ENCODE measurements around the gene UBA52. TPM values are rescaled to one million over a fixed set of nuclear protein-coding genes. Genes with fewer than 3 reads are reported as not detected.

UBA52 gene
- total and polyA plus RNA-seq, 2 of the 13 experiments (the other 11 are each of a cell fraction or from before 2014, with no cell fraction given), result 959 to 1,782 TPM

DNA sequence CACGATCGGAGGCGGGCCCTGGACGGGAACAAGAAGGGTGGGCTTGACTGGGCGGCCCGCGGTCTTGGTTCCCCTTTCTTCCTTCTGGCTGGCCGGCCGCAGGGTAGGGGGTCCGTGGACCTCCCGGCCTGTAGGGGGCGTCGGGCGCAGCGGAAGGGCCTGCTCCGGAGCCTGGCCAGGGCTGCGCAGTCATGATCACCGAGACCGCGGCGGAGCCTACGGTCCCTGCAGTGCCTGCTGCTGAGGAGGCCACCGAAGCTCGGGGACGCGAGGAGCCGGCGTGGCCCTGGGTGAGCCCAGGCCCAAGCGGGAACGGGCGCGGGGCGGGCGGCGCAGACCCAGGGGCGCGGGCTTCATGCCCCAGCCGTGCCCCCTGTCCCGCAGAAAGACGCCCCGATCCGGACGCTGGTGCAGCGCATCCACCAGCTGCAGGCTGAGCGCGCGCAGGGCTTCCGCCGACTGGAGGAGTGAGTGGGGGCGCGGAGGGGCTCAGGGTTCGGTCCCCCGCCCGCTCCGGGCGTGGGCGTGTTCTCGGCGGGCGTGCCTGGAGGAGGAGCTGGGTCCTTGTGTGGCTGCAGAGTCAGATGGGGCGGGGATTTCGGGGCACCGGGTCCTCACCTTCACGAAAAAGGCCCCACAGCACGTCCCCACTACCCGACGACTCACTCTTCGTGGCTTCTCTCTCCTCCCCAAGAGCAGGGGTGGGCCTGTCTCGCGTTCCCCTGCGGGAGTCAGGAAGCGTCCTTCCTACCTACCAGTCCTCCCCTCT is 17.1 kb downstream of the UBA52 start, which contains the start of gene REX1BD (continued):
- TF ChIP-seq ZNF451 (CRISPR knock-in tag; IDR thresholded peaks at IDR 0.05) (peak; percentile 86; the same call in 1 of the 2 replicates), KLF13 (CRISPR knock-in tag; IDR thresholded peaks at IDR 0.05) (no peak), FOXP1 (IDR thresholded peaks at IDR 0.05) (no peak), FOXP1 (CRISPR knock-in tag; IDR thresholded peaks at IDR 0.05) (peak; percentile 34; the same call in 1 of the 2 replicates), EHMT2 (IDR thresholded peaks at IDR 0.05; ENCODE audit: borderline replicate concordance, low read depth, low read length) (no peak), POLR2AphosphoS5 (IDR thresholded peaks at IDR 0.05; ENCODE audit: low read depth, low read length) (peak; percentile 89), SP2 (CRISPR knock-in tag; IDR thresholded peaks at IDR 0.05) (0 out of 2 replicates have a peak, but pooled peaks have one; percentile 27), NR2F1 (CRISPR knock-in tag; IDR thresholded peaks at IDR 0.05) (no peak), NFYC (CRISPR knock-in tag; IDR thresholded peaks at IDR 0.05) (no peak), RELA (CRISPR knock-in tag; IDR thresholded peaks at IDR 0.05) (no peak), TCF7 (IDR thresholded peaks at IDR 0.05; ENCODE audit: low read depth) (no peak), FOXK1 (CRISPR knock-in tag; IDR thresholded peaks at IDR 0.05; ENCODE audit: borderline replicate concordance, low read depth) (peak; percentile 58; the same call in 1 of the 2 replicates), ZNF543 (CRISPR knock-in tag; IDR thresholded peaks at IDR 0.05) (peak; percentile 64), ZNF709 (CRISPR knock-in tag; IDR thresholded peaks at IDR 0.05) (no peak)
- TF ChIP-seq, protein P1, sequence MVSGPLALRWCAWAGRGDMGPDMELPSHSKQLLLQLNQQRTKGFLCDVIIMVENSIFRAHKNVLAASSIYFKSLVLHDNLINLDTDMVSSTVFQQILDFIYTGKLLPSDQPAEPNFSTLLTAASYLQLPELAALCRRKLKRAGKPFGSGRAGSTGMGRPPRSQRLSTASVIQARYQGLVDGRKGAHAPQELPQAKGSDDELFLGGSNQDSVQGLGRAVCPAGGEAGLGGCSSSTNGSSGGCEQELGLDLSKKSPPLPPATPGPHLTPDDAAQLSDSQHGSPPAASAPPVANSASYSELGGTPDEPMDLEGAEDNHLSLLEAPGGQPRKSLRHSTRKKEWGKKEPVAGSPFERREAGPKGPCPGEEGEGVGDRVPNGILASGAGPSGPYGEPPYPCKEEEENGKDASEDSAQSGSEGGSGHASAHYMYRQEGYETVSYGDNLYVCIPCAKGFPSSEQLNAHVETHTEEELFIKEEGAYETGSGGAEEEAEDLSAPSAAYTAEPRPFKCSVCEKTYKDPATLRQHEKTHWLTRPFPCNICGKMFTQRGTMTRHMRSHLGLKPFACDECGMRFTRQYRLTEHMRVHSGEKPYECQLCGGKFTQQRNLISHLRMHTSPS (CRISPR knock-in tag; IDR thresholded peaks at IDR 0.05; ENCODE audit: low read depth), result no peak; the same call in 1 of the 2 replicates
- TF ChIP-seq, protein P2, sequence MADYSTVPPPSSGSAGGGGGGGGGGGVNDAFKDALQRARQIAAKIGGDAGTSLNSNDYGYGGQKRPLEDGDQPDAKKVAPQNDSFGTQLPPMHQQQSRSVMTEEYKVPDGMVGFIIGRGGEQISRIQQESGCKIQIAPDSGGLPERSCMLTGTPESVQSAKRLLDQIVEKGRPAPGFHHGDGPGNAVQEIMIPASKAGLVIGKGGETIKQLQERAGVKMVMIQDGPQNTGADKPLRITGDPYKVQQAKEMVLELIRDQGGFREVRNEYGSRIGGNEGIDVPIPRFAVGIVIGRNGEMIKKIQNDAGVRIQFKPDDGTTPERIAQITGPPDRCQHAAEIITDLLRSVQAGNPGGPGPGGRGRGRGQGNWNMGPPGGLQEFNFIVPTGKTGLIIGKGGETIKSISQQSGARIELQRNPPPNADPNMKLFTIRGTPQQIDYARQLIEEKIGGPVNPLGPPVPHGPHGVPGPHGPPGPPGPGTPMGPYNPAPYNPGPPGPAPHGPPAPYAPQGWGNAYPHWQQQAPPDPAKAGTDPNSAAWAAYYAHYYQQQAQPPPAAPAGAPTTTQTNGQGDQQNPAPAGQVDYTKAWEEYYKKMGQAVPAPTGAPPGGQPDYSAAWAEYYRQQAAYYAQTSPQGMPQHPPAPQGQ (CRISPR knock-in tag; IDR thresholded peaks at IDR 0.05; ENCODE audit: borderline replicate concordance), result 0 out of 2 replicates have a peak, but pooled peaks have one; percentile 58
- TF ChIP-seq, protein P3, sequence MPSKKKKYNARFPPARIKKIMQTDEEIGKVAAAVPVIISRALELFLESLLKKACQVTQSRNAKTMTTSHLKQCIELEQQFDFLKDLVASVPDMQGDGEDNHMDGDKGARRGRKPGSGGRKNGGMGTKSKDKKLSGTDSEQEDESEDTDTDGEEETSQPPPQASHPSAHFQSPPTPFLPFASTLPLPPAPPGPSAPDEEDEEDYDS (CRISPR knock-in tag; IDR thresholded peaks at IDR 0.05), result peak; percentile 65
- TF ChIP-seq, protein P4, sequence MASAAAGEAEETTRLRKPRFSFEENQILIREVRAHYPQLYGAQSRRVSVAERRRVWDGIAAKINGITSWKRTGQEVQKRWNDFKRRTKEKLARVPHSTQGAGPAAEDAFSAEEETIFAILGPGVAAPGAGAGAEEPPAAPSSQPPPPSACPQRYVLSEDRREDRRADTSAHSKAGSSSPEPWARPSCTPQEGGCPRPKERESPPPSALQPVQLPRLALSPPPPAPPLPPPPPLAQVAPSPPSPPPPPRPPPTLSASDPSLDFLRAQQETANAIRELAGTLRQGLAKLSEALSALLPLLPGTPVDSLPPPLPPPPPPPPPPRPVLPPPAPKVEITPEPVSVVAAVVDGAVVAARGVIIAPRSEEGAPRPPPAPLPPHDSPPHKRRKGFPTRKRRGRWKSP (CRISPR knock-in tag; IDR thresholded peaks at IDR 0.05), result no peak; the same call in none of the 2 replicates
- TF ChIP-seq, protein P5, sequence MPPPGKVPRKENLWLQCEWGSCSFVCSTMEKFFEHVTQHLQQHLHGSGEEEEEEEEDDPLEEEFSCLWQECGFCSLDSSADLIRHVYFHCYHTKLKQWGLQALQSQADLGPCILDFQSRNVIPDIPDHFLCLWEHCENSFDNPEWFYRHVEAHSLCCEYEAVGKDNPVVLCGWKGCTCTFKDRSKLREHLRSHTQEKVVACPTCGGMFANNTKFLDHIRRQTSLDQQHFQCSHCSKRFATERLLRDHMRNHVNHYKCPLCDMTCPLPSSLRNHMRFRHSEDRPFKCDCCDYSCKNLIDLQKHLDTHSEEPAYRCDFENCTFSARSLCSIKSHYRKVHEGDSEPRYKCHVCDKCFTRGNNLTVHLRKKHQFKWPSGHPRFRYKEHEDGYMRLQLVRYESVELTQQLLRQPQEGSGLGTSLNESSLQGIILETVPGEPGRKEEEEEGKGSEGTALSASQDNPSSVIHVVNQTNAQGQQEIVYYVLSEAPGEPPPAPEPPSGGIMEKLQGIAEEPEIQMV (CRISPR knock-in tag; IDR thresholded peaks at IDR 0.05; ENCODE audit: low read depth), result peak; percentile 66
- TF ChIP-seq, protein P6, sequence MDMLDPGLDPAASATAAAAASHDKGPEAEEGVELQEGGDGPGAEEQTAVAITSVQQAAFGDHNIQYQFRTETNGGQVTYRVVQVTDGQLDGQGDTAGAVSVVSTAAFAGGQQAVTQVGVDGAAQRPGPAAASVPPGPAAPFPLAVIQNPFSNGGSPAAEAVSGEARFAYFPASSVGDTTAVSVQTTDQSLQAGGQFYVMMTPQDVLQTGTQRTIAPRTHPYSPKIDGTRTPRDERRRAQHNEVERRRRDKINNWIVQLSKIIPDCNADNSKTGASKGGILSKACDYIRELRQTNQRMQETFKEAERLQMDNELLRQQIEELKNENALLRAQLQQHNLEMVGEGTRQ (IDR thresholded peaks at IDR 0.05; ENCODE audit: low read depth, low read length), result no peak
- TF ChIP-seq, protein P6 (CRISPR knock-in tag; IDR thresholded peaks at IDR 0.05; ENCODE audit: borderline replicate concordance), result no peak
